ENCODE data around the gene HOXA11. TPM values are rescaled to one million over a fixed set of nuclear protein-coding genes. Genes with fewer than 3 reads are reported as not detected.
A peak's percentile ranks its signal among the peaks of the same experiment; 100 is the strongest.

Gene HOXA11
- total RNA-seq, 4 donors from 2014 or later: 5.1 to 7.9 (median 6.4) TPM

DNA sequence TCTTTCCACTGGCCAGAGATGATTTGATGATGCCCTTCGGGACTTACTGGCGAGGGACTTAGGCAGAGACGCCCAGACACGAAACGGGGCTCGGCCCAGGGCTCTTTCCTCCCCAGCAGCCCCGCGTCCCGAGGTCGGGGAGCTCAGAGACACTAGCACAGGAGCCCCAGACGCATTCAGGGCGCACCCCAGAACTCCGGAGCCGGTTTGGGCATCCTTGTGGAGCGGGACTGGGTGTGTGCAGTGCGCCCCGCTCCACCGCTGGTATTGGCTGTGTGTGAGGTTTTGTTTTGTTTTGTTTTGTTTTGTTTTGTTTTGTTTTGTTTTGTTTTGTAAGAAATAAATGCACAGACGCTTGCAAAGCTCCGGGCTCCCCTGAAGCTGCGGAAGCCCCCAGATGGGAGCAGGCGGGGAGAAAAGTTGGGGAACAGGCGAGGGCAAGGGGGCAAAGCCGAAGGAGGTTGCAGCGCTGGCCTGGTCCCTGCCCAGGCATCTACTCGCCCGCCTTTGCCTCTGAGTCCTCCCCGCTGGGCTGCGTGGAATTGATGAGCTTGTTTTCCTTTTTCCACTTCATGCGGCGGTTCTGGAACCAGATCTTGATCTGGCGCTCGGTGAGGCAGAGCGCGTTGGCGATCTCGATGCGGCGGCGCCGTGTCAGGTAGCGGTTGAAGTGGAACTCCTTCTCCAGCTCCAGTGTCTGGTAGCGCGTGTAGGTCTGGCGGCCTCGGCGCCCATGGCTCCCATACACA, 39.7 kb downstream of the HOXA11 start:
- H3K27ac ChIP-seq: peak overlapping the region in 2 of 4 donors; percentile 92 to 94
- in situ Hi-C loops (cut with MboI; ENCODE audit: low sequenced_read_pairs in 4 of 4): loop anchor here in 3 of 4 donors (5.0 to 10.0 kb wide), 3 partner anchors 288 to 781 kb away; no protein-coding TSS in a partner anchor

DNA sequence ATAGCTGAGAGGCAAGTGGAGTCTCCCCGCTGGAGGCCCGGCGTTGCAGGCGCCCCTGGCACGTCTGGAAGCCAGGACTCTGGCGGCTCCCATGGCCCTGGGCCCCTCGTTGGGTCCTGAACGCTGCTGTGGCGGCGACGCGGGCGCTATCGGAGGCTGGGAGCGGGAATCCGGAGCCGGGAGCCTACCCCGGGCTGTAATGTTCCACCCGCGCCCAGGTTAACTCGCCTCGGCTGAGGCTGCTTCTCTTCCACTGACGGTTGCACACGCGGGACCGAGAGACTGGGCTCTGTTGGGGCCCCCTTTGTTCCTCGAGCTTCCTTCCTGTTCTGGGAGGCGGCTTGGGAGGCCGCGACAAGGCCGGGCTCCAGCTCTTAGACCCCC, 40.3 kb downstream of the HOXA11 start:
- H3K27ac ChIP-seq: peak overlapping the region in 3 of 4 donors; percentile 63 to 94 (median 66)
- ATAC-seq (no peak), DNase-seq (no peak)
- H3K4me3 ChIP-seq: no peak overlapping the region
- in situ Hi-C loops (cut with MboI; ENCODE audit: low sequenced_read_pairs in 4 of 4) (loop anchor here in 3 of 4 donors (5.0 to 10.0 kb wide), 4 partner anchors 287 to 780 kb away; no protein-coding TSS in a partner anchor), intact Hi-C loops (cut with DNase I; ENCODE audit: low total_unique reads) (no loop called here)
- peaks cover 0 to 20% of the 10 kb centered on the region in 2 donors for H3K36me3 ChIP-seq
- H3K27me3 ChIP-seq: no peaks in the 10 kb centered on the region
- peaks cover 33 to 35% of the 10 kb centered on the region in 2 donors for H3K4me1 ChIP-seq
- H3K9me3 ChIP-seq: no peaks in the 10 kb centered on the region
- TF ChIP-seq, protein P1, sequence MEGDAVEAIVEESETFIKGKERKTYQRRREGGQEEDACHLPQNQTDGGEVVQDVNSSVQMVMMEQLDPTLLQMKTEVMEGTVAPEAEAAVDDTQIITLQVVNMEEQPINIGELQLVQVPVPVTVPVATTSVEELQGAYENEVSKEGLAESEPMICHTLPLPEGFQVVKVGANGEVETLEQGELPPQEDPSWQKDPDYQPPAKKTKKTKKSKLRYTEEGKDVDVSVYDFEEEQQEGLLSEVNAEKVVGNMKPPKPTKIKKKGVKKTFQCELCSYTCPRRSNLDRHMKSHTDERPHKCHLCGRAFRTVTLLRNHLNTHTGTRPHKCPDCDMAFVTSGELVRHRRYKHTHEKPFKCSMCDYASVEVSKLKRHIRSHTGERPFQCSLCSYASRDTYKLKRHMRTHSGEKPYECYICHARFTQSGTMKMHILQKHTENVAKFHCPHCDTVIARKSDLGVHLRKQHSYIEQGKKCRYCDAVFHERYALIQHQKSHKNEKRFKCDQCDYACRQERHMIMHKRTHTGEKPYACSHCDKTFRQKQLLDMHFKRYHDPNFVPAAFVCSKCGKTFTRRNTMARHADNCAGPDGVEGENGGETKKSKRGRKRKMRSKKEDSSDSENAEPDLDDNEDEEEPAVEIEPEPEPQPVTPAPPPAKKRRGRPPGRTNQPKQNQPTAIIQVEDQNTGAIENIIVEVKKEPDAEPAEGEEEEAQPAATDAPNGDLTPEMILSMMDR (IDR thresholded peaks at IDR 0.05 in 4 of 5, conservative IDR thresholded peaks at IDR 0.05 in 1 of 5): no peak
- no peak for TF ChIP-seq POLR2A (IDR thresholded peaks at IDR 0.05)

More for the DNA sequence above, 39.7 kb downstream of the HOXA11 start:
- Histone ChIP-seq H3K9me3 (no peaks in the 10 kb centered on the region), H3K36me3 (peaks cover 0 to 20% of the 10 kb centered on the region in 2 donors), H3K4me3 (no peak overlapping the region), H3K27me3 (no peaks in the 10 kb centered on the region), H3K4me1 (peaks cover 39 to 40% of the 10 kb centered on the region in 2 donors)
- intact Hi-C loops (cut with DNase I; ENCODE audit: low total_unique reads): no loop called here
- ATAC-seq (no peak), DNase-seq (no peak)
- TF ChIP-seq POLR2A (IDR thresholded peaks at IDR 0.05): no peak
- TF ChIP-seq, protein P1 (IDR thresholded peaks at IDR 0.05 in 4 of 5, conservative IDR thresholded peaks at IDR 0.05 in 1 of 5): no peak

DNA sequence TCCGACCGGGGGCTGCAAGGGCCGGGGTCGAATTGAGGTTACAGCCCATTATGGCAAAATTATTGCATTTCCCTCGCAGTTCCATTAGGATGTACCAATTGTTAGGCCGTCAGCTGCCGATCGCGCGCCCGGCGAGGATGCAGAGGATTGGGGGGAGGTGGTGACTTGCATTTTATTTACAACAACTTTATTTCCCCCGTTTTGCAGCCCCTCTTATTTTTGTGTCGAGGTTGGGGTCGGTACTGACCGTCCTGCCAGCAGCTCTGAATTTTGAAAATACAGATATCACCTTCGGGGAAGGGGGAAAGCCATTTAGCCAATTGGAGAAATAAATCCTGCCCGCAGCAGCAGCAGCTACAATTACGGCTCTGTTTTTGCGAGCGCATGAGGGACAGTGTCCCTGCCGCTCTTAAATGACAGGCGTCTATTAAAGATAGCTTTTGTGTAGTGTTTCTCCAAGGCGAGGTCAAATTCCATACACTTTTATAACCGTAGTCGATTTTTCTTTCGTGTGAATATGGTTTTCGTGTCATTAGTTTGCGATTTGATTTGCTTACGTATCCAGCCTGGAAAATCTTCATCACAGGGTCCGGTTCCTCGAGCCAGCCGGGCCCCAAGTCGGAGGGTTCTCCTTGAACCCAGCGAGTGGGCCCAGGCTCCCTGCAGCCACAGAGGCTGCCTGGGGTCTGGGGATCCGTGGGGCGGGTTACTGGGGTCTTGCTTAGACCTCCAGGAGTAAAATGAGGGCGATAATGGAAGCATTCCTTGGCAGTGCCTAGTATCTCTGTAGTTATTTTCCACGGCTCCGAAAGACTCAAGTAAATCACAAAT, 40.9 kb downstream of the HOXA11 start:
- Histone ChIP-seq H3K27ac (peak overlapping the region; percentile 30 to 94 (median 64)), H3K9me3 (no peaks in the 10 kb centered on the region), H3K27me3 (no peaks in the 10 kb centered on the region), H3K4me3 (peak overlapping the region in 2 of 4 donors; percentile 14 to 26), H3K36me3 (peaks cover 0 to 20% of the 10 kb centered on the region in 2 donors), H3K4me1 (peaks cover 27 to 29% of the 10 kb centered on the region in 2 donors)
- in situ Hi-C loops (cut with MboI; ENCODE audit: low sequenced_read_pairs in 4 of 4) (loop anchor here in 2 of 4 donors (5.0 to 10.0 kb wide), 3 partner anchors 289 to 779 kb away; no protein-coding TSS in a partner anchor), intact Hi-C loops (cut with DNase I; ENCODE audit: low total_unique reads) (no loop called here)
- no peak for DNase-seq
- TF ChIP-seq POLR2A (IDR thresholded peaks at IDR 0.05): no peak
- TF ChIP-seq, protein P1 (IDR thresholded peaks at IDR 0.05 in 4 of 5, conservative IDR thresholded peaks at IDR 0.05 in 1 of 5): peak in 3 of 5 experiments; percentile 9 to 62 (median 36)
- ATAC-seq: no peak

DNA sequence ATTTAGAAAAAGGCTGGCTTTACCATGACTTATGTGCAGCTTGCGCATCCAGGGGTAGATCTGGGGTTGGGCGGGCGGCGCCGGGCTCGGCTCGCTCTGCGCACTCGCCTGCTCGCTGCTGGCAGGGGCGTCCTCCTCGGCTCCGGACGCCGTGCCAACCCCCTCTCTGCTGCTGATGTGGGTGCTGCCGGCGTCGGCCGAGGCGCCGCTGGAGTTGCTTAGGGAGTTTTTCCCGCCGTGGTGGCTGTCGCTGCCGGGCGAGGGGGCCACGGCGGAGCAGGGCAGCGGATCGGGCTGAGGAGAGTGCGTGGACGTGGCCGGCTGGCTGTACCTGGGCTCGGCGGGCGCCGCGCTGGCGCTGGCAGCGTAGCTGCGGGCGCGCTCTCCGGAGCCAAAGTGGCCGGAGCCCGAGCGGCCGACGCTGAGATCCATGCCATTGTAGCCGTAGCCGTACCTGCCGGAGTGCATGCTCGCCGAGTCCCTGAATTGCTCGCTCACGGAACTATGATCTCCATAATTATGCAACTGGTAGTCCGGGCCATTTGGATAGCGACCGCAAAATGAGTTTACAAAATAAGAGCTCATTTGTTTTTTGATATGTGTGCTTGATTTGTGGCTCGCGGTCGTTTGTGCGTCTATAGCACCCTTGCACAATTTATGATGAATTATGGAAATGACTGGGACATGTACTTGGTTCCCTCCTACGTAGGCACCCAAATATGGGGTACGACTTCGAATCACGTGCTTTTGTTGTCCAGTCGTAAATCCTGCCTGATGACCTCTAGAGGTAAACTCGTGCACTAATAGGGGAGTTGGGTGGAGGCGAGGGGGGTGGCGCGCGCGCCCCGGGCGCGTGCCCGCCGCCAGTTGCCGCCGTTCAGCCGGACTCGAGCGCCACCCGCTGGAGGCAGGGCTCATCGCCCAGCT, 41.7 kb downstream of the HOXA11 start, which contains the start of gene HOXA5:
Gene HOXA5, minus strand, starts transcription at position 659 of the 927 bp plus-strand sequence. Its CDS starts 74 bp downstream, at position 585.
- peak within 1 kb of the TSS; percentile 79 to 94 (median 88) for H3K27ac ChIP-seq
- ATAC-seq: peak; percentile 82 to 95
- in situ Hi-C loops (cut with MboI; ENCODE audit: low sequenced_read_pairs in 4 of 4) (loop anchor here in 2 of 4 donors (5.0 to 10.0 kb wide), 3 partner anchors 288 to 778 kb away; no protein-coding TSS in a partner anchor), intact Hi-C loops (cut with DNase I; ENCODE audit: low total_unique reads) (no loop called here)
- peak; percentile 57 to 83 for TF ChIP-seq POLR2A (IDR thresholded peaks at IDR 0.05)
- TF ChIP-seq, protein P1 (IDR thresholded peaks at IDR 0.05 in 4 of 5, conservative IDR thresholded peaks at IDR 0.05 in 1 of 5): peak in 4 of 5 experiments; percentile 77 to 90 (median 86)
- H3K36me3 ChIP-seq: peaks cover 0 to 20% of the 10 kb centered on the region in 2 donors
- peak; percentile 76 to 80 for DNase-seq
- no peaks in the 10 kb centered on the region for H3K27me3 ChIP-seq
- peak within 1 kb of the TSS; percentile 56 to 68 (median 62) for H3K4me3 ChIP-seq
- no peaks in the 10 kb centered on the region for H3K9me3 ChIP-seq
- H3K4me1 ChIP-seq: peaks cover 18 to 24% of the 10 kb centered on the region in 2 donors

Measured in gastrocnemius medialis (tissue), 4 donors.